ENCODE measurements around the gene POU3F3.

Gene POU3F3

GRCh38 chr2:104820126-104820525 lies 33.8 kb upstream of the POU3F3 start:
- TF ChIP-seq CTCF (IDR thresholded peaks at IDR 0.05; ENCODE audit: insufficient read depth, low read length, poor library complexity, severe bottlenecking), result no peak
- no peak for DNase-seq (ENCODE audit: extremely low read depth, insufficient read length)

GRCh38 chr2:104825124-104825865 lies 28.6 kb upstream of the POU3F3 start:
- Histone ChIP-seq H3K27me3 (replicated peaks; ENCODE audit: control insufficient read depth, insufficient read depth, low read length) (no peaks in the 10 kb centered on the region), H3K36me3 (ENCODE audit: control insufficient read depth, insufficient read depth, low read length) (no peaks in the 10 kb centered on the region), H3K4me3 (replicated peaks; ENCODE audit: low read depth, low read length) (no peak overlapping the region)
- no peak for DNase-seq (ENCODE audit: extremely low read depth, insufficient read length)
- no peak for TF ChIP-seq CTCF (IDR thresholded peaks at IDR 0.05; ENCODE audit: insufficient read depth, low read length, poor library complexity, severe bottlenecking)

More at GRCh38 chr2:104820126-104820525, 33.8 kb upstream of the POU3F3 start:
- no peaks in the 10 kb centered on the region for H3K27me3 ChIP-seq (replicated peaks; ENCODE audit: control insufficient read depth, insufficient read depth, low read length)
- H3K4me3 ChIP-seq (replicated peaks; ENCODE audit: low read depth, low read length), result no peak overlapping the region
- H3K36me3 ChIP-seq (ENCODE audit: control insufficient read depth, insufficient read depth, low read length), result no peaks in the 10 kb centered on the region

- DNase-seq (ENCODE audit: extremely low read depth, insufficient read length), result no peak
These were observed 27.9 kb upstream of the POU3F3 start for GRCh38 chr2:104826016-104826415.

GRCh38 chr2:104831742-104832141 lies 22.2 kb upstream of the POU3F3 start:
- TF ChIP-seq CTCF (IDR thresholded peaks at IDR 0.05; ENCODE audit: insufficient read depth, low read length, poor library complexity, severe bottlenecking), result no peak
- no peak overlapping the region for H3K4me3 ChIP-seq (replicated peaks; ENCODE audit: low read depth, low read length)
- H3K36me3 ChIP-seq (ENCODE audit: control insufficient read depth, insufficient read depth, low read length), result no peaks in the 10 kb centered on the region

More at GRCh38 chr2:104826016-104826415, 27.9 kb upstream of the POU3F3 start:
- Histone ChIP-seq H3K27me3 (replicated peaks; ENCODE audit: control insufficient read depth, insufficient read depth, low read length) (no peaks in the 10 kb centered on the region), H3K36me3 (ENCODE audit: control insufficient read depth, insufficient read depth, low read length) (no peaks in the 10 kb centered on the region), H3K4me3 (replicated peaks; ENCODE audit: low read depth, low read length) (no peak overlapping the region)
- no peak for TF ChIP-seq CTCF (IDR thresholded peaks at IDR 0.05; ENCODE audit: insufficient read depth, low read length, poor library complexity, severe bottlenecking)

GRCh38 chr2:104834431-104835153 lies 19.3 kb upstream of the POU3F3 start:
- Histone ChIP-seq H3K27me3 (replicated peaks; ENCODE audit: control insufficient read depth, insufficient read depth, low read length) (no peaks in the 10 kb centered on the region; the same call in 1 of the 2 replicates), H3K36me3 (ENCODE audit: control insufficient read depth, insufficient read depth, low read length) (no peaks in the 10 kb centered on the region), H3K4me3 (replicated peaks; ENCODE audit: low read depth, low read length) (no peak overlapping the region)
- DNase-seq (ENCODE audit: extremely low read depth, insufficient read length), result no peak
- TF ChIP-seq CTCF (IDR thresholded peaks at IDR 0.05; ENCODE audit: insufficient read depth, low read length, poor library complexity, severe bottlenecking), result no peak

More at GRCh38 chr2:104831742-104832141, 22.2 kb upstream of the POU3F3 start:
- H3K27me3 ChIP-seq (replicated peaks; ENCODE audit: control insufficient read depth, insufficient read depth, low read length), result no peaks in the 10 kb centered on the region; the same call in 1 of the 2 replicates
- DNase-seq (ENCODE audit: extremely low read depth, insufficient read length), result no peak

Measured in GM06990 (cell line).